ENCODE data around the gene KAT8.
"Not testable (repeated sequence)": the region's sequence is repeated elsewhere in the genome, so short reads cannot be mapped to it uniquely, and the experiment has no call there.

KAT8 gene

GRCh38 chr16:31157136-31157535, 39.7 kb downstream of the KAT8 start:
- no peak for TF ChIP-seq CTCF (IDR thresholded peaks at IDR 0.05; ENCODE audit: borderline replicate concordance, insufficient read depth, low read depth, low read length)
- no peak overlapping the region for H3K4me3 ChIP-seq (ENCODE audit: low read depth, low read length)

- TF ChIP-seq CTCF (IDR thresholded peaks at IDR 0.05; ENCODE audit: borderline replicate concordance, insufficient read depth, low read depth, low read length), result no peak
- H3K4me3 ChIP-seq (ENCODE audit: low read depth, low read length), result no peak overlapping the region
Measured at GRCh38 chr16:31167315-31167714, 49.9 kb downstream of the KAT8 start.

GRCh38 chr16:31168848-31169247, 51.4 kb downstream of the KAT8 start:
- no peak overlapping the region for H3K4me3 ChIP-seq (ENCODE audit: low read depth, low read length)
- no peak for TF ChIP-seq CTCF (IDR thresholded peaks at IDR 0.05; ENCODE audit: borderline replicate concordance, insufficient read depth, low read depth, low read length)

GRCh38 chr16:31170048-31170447, 52.6 kb downstream of the KAT8 start:
- H3K4me3 ChIP-seq (ENCODE audit: low read depth, low read length), result not testable (repeated sequence)

GRCh38 chr16:31177136-31177535, 59.7 kb downstream of the KAT8 start:
- H3K4me3 ChIP-seq (ENCODE audit: low read depth, low read length), result no peak overlapping the region
- TF ChIP-seq CTCF (IDR thresholded peaks at IDR 0.05; ENCODE audit: borderline replicate concordance, insufficient read depth, low read depth, low read length), result no peak

- peak overlapping the region; percentile 73 for H3K4me3 ChIP-seq (ENCODE audit: low read depth, low read length)
- TF ChIP-seq CTCF (IDR thresholded peaks at IDR 0.05; ENCODE audit: borderline replicate concordance, insufficient read depth, low read depth, low read length), result no peak
Measured at GRCh38 chr16:31179219-31179746, 61.8 kb downstream of the KAT8 start.

GRCh38 chr16:31179747-31180459, 62.4 kb downstream of the KAT8 start, which contains the start of gene FUS:
FUS (plus strand) TSS chr16:31180139; CDS start chr16:31180215, 76 bp downstream.
- peak within 1 kb of the TSS; percentile 73 for H3K4me3 ChIP-seq (ENCODE audit: low read depth, low read length)
- TF ChIP-seq CTCF (IDR thresholded peaks at IDR 0.05; ENCODE audit: borderline replicate concordance, insufficient read depth, low read depth, low read length), result no peak

Measured in GM12875 (cell line).